Activated CD8-positive, alpha-beta T cell treated with anti-CD3 and anti-CD28 coated beads for 36 hours (primary cell): ENCODE data around the gene PRKG1. TPM values are rescaled to one million over a fixed set of nuclear protein-coding genes. Genes with fewer than 3 reads are reported as not detected.

Experiments used
- ATAC-seq: fragments of 200-7000 bp; cut with Tn5 transposase; one replicate; pipeline ENCODE4 v1.10.0; 2021; ENCODE audit warnings: mild to moderate bottlenecking, moderate library complexity
- CTCF ChIA-PET: fragments of 350-600 bp; sonication (Branson Sonifier 250); formaldehyde crosslinking; loops from one replicate; lab custom pipeline; 2021; ENCODE audit warnings: antibody characterized with exemption; lab: Charles Lee
- POLR2A ChIA-PET: fragments of 350-600 bp; sonication (Branson Sonifier 250); formaldehyde crosslinking; loops from one replicate; lab custom pipeline; 2021; ENCODE audit warnings: antibody characterized with exemption; lab: Charles Lee
- DNase-seq: peaks from one replicate; pipeline ENCODE4 v3.0.0-alpha.2; 2020
- H3K27ac Mint-ChIP-seq: one replicate; pipeline ENCODE4 v1.8.0; 2021; ENCODE audit warnings: mild to moderate bottlenecking, mixed read lengths
- H3K27me3 Mint-ChIP-seq: one replicate; pipeline ENCODE4 v1.8.0; 2021; ENCODE audit warnings: mixed read lengths
- H3K36me3 Mint-ChIP-seq: one replicate; pipeline ENCODE4 v1.8.0; 2021; ENCODE audit warnings: low read depth, mixed read lengths
- H3K4me1 Mint-ChIP-seq: one replicate; pipeline ENCODE4 v1.8.0; 2021; ENCODE audit warnings: low read depth, mixed read lengths
- H3K4me3 Mint-ChIP-seq: one replicate; pipeline ENCODE4 v1.8.0; 2021; ENCODE audit warnings: mild to moderate bottlenecking, moderate library complexity, mixed read lengths
- H3K9me3 Mint-ChIP-seq: one replicate; pipeline ENCODE4 v1.8.0; 2021; ENCODE audit warnings: mixed read lengths
- intact Hi-C: fragments of 100-400 bp; cut with micrococcal nuclease; formaldehyde crosslinking; loops from one replicate; pipeline ENCODE4 v1.10.0; 2022
- total RNA-seq, 2 experiments: library from RNA; stranded (reverse); gene quantifications; one replicate each; pipeline ENCODE4 v1.2.3, GENCODE V29; 2021
- TF ChIP-seq, protein P1 (sequence below): fragments of 200-600 bp; IDR thresholded peaks from one replicate; pipeline ENCODE4 v1.8.0; 2022; ENCODE audit warnings: antibody characterized with exemption, mild to moderate bottlenecking

Gene PRKG1
- total RNA-seq, 2 experiments from 2014 or later, result not detected

DNA sequence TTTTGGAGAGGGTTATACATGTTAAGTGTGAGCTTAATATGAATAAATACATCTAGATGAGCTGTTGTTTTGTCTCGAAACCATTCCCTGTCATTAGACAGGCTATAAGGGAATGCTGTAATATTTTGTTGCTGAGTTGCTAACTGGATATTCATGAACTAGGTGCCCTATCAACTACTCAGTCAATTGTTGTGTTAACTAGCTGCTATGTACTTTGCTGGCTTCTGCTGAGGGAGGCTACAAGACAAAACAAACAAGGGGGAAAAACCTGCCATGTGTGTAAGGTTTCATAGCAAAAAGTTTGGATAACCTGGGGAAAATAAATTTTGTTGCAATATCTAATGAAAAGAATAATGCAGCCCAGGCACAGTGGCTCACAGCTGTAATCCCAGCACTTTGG, 514.7 kb downstream of the PRKG1 start:
- intact Hi-C loops, result no loop called here
- no peaks in the 10 kb centered on the region for H3K9me3 Mint-ChIP-seq
- CTCF ChIA-PET, result no interaction called here

GRCh38 chr10:51590818-51591217, 516.5 kb downstream of the PRKG1 start:
- no peaks in the 10 kb centered on the region for H3K27me3 Mint-ChIP-seq
- intact Hi-C loops, result no loop called here
- no peak overlapping the region for H3K4me3 Mint-ChIP-seq
- no peaks in the 10 kb centered on the region for H3K9me3 Mint-ChIP-seq
- no peaks in the 10 kb centered on the region for H3K36me3 Mint-ChIP-seq
- ChIA-PET CTCF (no interaction called here), POLR2A (no interaction called here)
- no peak for ATAC-seq
- no peak for DNase-seq
- TF ChIP-seq, protein P1, sequence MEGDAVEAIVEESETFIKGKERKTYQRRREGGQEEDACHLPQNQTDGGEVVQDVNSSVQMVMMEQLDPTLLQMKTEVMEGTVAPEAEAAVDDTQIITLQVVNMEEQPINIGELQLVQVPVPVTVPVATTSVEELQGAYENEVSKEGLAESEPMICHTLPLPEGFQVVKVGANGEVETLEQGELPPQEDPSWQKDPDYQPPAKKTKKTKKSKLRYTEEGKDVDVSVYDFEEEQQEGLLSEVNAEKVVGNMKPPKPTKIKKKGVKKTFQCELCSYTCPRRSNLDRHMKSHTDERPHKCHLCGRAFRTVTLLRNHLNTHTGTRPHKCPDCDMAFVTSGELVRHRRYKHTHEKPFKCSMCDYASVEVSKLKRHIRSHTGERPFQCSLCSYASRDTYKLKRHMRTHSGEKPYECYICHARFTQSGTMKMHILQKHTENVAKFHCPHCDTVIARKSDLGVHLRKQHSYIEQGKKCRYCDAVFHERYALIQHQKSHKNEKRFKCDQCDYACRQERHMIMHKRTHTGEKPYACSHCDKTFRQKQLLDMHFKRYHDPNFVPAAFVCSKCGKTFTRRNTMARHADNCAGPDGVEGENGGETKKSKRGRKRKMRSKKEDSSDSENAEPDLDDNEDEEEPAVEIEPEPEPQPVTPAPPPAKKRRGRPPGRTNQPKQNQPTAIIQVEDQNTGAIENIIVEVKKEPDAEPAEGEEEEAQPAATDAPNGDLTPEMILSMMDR, result no peak
- no peaks in the 10 kb centered on the region for H3K4me1 Mint-ChIP-seq
- H3K27ac Mint-ChIP-seq, result no peak overlapping the region

More for the DNA sequence above, 514.7 kb downstream of the PRKG1 start:
- no peak overlapping the region for H3K27ac Mint-ChIP-seq
- H3K4me1 Mint-ChIP-seq, result no peaks in the 10 kb centered on the region
- POLR2A ChIA-PET, result no interaction called here
- DNase-seq, result no peak
- H3K4me3 Mint-ChIP-seq, result no peak overlapping the region
- TF ChIP-seq, protein P1, result no peak
- no peak for ATAC-seq
- no peaks in the 10 kb centered on the region for H3K27me3 Mint-ChIP-seq
- H3K36me3 Mint-ChIP-seq, result no peaks in the 10 kb centered on the region

GRCh38 chr10:51596695-51597094, 522.4 kb downstream of the PRKG1 start:
- no peaks in the 10 kb centered on the region for H3K36me3 Mint-ChIP-seq
- ChIA-PET CTCF (interaction anchor here (1.4 kb wide), 1 partner anchor 9 kb away, joined by 3 read pairs; no protein-coding TSS in a partner anchor), POLR2A (no interaction called here)
- H3K27ac Mint-ChIP-seq, result no peak overlapping the region
- no peak for ATAC-seq
- H3K27me3 Mint-ChIP-seq, result no peaks in the 10 kb centered on the region
- H3K9me3 Mint-ChIP-seq, result no peaks in the 10 kb centered on the region
- no peak overlapping the region for H3K4me3 Mint-ChIP-seq
- no peak for DNase-seq
- intact Hi-C loops, result no loop called here
- H3K4me1 Mint-ChIP-seq, result no peaks in the 10 kb centered on the region
- TF ChIP-seq, protein P1, result no peak

DNA sequence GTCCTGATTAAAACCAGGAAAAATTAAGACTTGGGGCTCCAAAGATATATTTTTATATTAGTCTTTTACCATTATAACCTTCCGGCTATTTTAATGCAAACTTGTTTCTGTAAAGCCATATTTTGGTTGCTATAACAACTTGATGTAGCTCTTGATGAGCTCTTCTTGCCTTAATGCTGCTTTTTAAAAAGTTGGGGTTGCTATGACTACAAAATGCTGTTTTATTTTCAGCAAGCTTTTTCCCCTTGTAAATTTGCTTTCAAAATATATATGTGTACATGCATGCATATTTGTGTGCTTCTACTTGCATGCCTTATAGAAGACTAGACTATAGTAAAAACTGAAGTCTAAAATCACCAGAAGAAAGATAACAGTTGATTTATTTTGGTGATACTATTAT, 525.4 kb downstream of the PRKG1 start:
- no peaks in the 10 kb centered on the region for H3K27me3 Mint-ChIP-seq
- POLR2A ChIA-PET, result no interaction called here
- intact Hi-C loops, result no loop called here
- CTCF ChIA-PET, result no interaction called here
- no peak for DNase-seq
- H3K4me1 Mint-ChIP-seq, result no peaks in the 10 kb centered on the region
- no peak for ATAC-seq
- no peak overlapping the region for H3K4me3 Mint-ChIP-seq
- no peak overlapping the region for H3K27ac Mint-ChIP-seq
- no peaks in the 10 kb centered on the region for H3K9me3 Mint-ChIP-seq
- TF ChIP-seq, protein P1, result no peak
- H3K36me3 Mint-ChIP-seq, result no peaks in the 10 kb centered on the region

GRCh38 chr10:51602326-51602725, 528.0 kb downstream of the PRKG1 start:
- intact Hi-C loops, result no loop called here
- Mint-ChIP-seq H3K4me3 (no peak overlapping the region), H3K36me3 (no peaks in the 10 kb centered on the region), H3K27ac (no peak overlapping the region), H3K4me1 (no peaks in the 10 kb centered on the region), H3K27me3 (no peaks in the 10 kb centered on the region), H3K9me3 (no peaks in the 10 kb centered on the region)
- ChIA-PET CTCF (no interaction called here), POLR2A (no interaction called here)
- no peak for ATAC-seq
- TF ChIP-seq, protein P1, result no peak
- DNase-seq, result no peak
